ENCODE data around the gene AADAC. TPM values are rescaled to one million over a fixed set of nuclear protein-coding genes. Genes with fewer than 3 reads are reported as not detected.
"Not testable (repeated sequence)": the region's sequence is repeated elsewhere in the genome, so short reads cannot be mapped to it uniquely, and the experiment has no call there.

AADAC gene
- total RNA-seq, 1 experiment from 2014 or later = 0.43 TPM

DNA sequence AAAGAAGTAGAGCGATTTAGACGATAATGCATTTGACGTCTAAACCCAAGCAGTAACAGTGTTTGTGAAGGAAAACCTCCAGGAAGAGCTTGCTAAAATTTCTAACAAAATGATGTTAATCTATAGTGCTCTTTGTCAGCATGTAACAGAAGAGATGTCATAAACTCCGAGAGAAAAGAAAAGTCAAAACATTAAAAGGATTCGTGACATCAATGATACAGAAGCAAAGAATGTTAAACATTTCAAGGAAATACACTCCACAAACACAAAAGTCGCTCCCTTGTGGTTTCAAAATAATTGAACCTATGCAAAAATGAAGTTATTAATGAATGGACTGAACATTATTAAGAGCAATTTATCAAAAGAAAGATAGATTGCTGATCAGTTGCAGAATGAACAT lies 27.9 kb downstream of the AADAC start:
- no peak for DNase-seq (ENCODE audit: low spot score)
- BruUV-seq (replicated peaks) = no TSS peak

DNA sequence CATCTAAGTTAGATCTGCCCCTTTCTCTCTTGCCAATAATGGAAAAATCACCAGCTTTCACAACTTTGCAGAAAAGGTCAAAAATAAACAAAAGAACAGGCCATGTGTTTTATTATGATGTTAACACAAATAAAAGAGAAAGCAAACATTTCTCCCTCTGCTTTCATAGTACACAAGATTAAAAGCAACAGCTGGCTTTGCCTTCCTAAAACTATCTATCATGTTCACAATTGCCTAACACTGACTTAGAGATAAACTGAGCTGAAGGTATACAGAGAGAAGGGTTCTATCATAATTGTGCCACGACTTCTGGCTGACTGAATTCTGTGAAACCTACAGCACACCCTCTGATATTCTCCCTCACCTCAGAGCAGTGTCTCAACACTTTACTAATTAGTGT lies 29.4 kb downstream of the AADAC start:
- CTCF ChIA-PET = no interaction called here

More for the DNA sequence above, 27.9 kb downstream of the AADAC start:
- no peaks in the 10 kb centered on the region for H3K36me3 ChIP-seq (ENCODE audit: insufficient read depth, low read length, poor library complexity, severe bottlenecking)
- intact Hi-C loops (cut with micrococcal nuclease; ENCODE audit: unreplicated experiment) = no loop called here
- ChIA-PET POLR2A (ENCODE audit: low non-redundant PET) (no interaction called here), CTCF (no interaction called here)
- TF ChIP-seq, protein P1, sequence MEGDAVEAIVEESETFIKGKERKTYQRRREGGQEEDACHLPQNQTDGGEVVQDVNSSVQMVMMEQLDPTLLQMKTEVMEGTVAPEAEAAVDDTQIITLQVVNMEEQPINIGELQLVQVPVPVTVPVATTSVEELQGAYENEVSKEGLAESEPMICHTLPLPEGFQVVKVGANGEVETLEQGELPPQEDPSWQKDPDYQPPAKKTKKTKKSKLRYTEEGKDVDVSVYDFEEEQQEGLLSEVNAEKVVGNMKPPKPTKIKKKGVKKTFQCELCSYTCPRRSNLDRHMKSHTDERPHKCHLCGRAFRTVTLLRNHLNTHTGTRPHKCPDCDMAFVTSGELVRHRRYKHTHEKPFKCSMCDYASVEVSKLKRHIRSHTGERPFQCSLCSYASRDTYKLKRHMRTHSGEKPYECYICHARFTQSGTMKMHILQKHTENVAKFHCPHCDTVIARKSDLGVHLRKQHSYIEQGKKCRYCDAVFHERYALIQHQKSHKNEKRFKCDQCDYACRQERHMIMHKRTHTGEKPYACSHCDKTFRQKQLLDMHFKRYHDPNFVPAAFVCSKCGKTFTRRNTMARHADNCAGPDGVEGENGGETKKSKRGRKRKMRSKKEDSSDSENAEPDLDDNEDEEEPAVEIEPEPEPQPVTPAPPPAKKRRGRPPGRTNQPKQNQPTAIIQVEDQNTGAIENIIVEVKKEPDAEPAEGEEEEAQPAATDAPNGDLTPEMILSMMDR (conservative IDR thresholded peaks at IDR 0.05; ENCODE audit: low read depth, low read length) = no peak
- no peak for TF ChIP-seq EZH2 (IDR thresholded peaks at IDR 0.05; ENCODE audit: borderline replicate concordance, low read depth, low read length, poor library complexity, severe bottlenecking)
- no peak overlapping the region for H3K27ac ChIP-seq (ENCODE audit: low read depth, low read length, poor library complexity, severe bottlenecking)
- H3K4me1 ChIP-seq (ENCODE audit: insufficient read depth, low read length, poor library complexity, severe bottlenecking) = peaks cover 26% of the 10 kb centered on the region
- no peaks in the 10 kb centered on the region for H3K27me3 ChIP-seq (replicated peaks; ENCODE audit: insufficient read depth, low read depth, low read length, poor library complexity)
- no peaks in the 10 kb centered on the region for H3K9me3 ChIP-seq (ENCODE audit: low read depth, low read length, poor library complexity, severe bottlenecking)
- no peak overlapping the region for H3K4me3 ChIP-seq (ENCODE audit: low read depth, low read length, poor library complexity, severe bottlenecking)

DNA sequence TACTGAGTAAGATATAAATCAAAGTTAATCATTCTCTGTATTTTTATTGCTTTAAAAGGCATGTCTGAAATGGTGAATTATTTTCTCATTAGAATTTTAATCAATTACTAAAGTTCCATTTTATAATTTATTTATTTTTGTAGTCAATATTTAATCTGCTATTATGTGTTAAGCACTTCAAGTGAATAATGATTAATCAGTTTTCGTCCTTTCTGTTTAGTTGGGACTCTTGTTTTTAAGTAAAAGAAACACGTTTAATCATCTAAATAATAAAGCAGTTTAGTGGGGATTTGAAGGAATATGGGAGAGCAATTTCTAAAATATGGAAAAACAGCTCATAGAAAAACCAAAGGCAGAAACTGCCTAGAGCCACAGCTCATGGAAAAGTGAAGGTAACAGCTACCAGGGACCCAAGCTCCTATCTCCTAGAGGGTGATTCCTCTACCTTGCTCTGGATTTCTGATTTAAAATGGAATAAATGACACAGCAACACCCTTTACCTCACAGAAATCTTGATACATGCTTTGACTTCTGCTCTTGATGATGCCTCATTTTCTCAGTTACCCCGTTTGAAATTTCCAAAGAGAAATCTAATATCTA lies 31.5 kb downstream of the AADAC start:
- DNase-seq (ENCODE audit: low spot score) = no peak
- Histone ChIP-seq H3K27me3 (replicated peaks; ENCODE audit: insufficient read depth, low read depth, low read length, poor library complexity) (no peaks in the 10 kb centered on the region), H3K4me3 (ENCODE audit: low read depth, low read length, poor library complexity, severe bottlenecking) (no peak overlapping the region), H3K27ac (ENCODE audit: low read depth, low read length, poor library complexity, severe bottlenecking) (no peak overlapping the region), H3K9me3 (ENCODE audit: low read depth, low read length, poor library complexity, severe bottlenecking) (no peaks in the 10 kb centered on the region), H3K36me3 (ENCODE audit: insufficient read depth, low read length, poor library complexity, severe bottlenecking) (no peaks in the 10 kb centered on the region), H3K4me1 (ENCODE audit: insufficient read depth, low read length, poor library complexity, severe bottlenecking) (no peaks in the 10 kb centered on the region)
- intact Hi-C loops (cut with micrococcal nuclease; ENCODE audit: unreplicated experiment) = no loop called here
- BruUV-seq (replicated peaks) = no TSS peak
- CTCF ChIA-PET = no interaction called here
- TF ChIP-seq, protein P1 (conservative IDR thresholded peaks at IDR 0.05; ENCODE audit: low read depth, low read length) = no peak
- TF ChIP-seq EZH2 (IDR thresholded peaks at IDR 0.05; ENCODE audit: borderline replicate concordance, low read depth, low read length, poor library complexity, severe bottlenecking) = no peak
- POLR2A ChIA-PET (ENCODE audit: low non-redundant PET) = no interaction called here

More for the DNA sequence above, 29.4 kb downstream of the AADAC start:
- intact Hi-C loops (cut with micrococcal nuclease; ENCODE audit: unreplicated experiment) = no loop called here
- no peak for TF ChIP-seq EZH2 (IDR thresholded peaks at IDR 0.05; ENCODE audit: borderline replicate concordance, low read depth, low read length, poor library complexity, severe bottlenecking)
- TF ChIP-seq, protein P1 (conservative IDR thresholded peaks at IDR 0.05; ENCODE audit: low read depth, low read length) = no peak
- BruUV-seq (replicated peaks) = no TSS peak
- Histone ChIP-seq H3K36me3 (ENCODE audit: insufficient read depth, low read length, poor library complexity, severe bottlenecking) (no peaks in the 10 kb centered on the region), H3K4me3 (ENCODE audit: low read depth, low read length, poor library complexity, severe bottlenecking) (no peak overlapping the region), H3K27ac (ENCODE audit: low read depth, low read length, poor library complexity, severe bottlenecking) (no peak overlapping the region), H3K4me1 (ENCODE audit: insufficient read depth, low read length, poor library complexity, severe bottlenecking) (peaks cover 12% of the 10 kb centered on the region), H3K9me3 (ENCODE audit: low read depth, low read length, poor library complexity, severe bottlenecking) (no peaks in the 10 kb centered on the region), H3K27me3 (replicated peaks; ENCODE audit: insufficient read depth, low read depth, low read length, poor library complexity) (no peaks in the 10 kb centered on the region)
- no peak for DNase-seq (ENCODE audit: low spot score)
- POLR2A ChIA-PET (ENCODE audit: low non-redundant PET) = no interaction called here

DNA sequence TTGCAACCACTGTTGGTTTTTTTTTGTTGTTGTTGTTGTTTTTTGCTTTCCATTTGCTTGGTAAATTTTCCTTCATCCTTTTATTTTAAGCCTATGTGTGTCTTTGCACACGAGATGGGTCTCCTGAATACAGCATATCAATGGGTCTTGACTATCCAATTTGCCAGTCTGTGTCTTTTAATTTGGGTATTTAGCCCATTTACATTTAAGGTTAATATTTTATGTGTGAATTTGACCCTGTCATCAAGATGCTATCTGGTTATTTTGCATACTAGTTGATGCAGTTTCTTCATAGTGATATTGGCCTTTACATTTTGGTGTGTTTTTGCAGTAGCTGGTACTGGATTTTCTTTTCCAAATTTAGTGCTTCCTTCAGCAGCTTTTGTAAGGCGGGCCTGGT lies 36.1 kb downstream of the AADAC start:
- H3K9me3 ChIP-seq (ENCODE audit: low read depth, low read length, poor library complexity, severe bottlenecking); H3K36me3 ChIP-seq (ENCODE audit: insufficient read depth, low read length, poor library complexity, severe bottlenecking); H3K27me3 ChIP-seq (replicated peaks; ENCODE audit: insufficient read depth, low read depth, low read length, poor library complexity); intact Hi-C loops (cut with micrococcal nuclease; ENCODE audit: unreplicated experiment); CTCF ChIA-PET; H3K27ac ChIP-seq (ENCODE audit: low read depth, low read length, poor library complexity, severe bottlenecking); H3K4me3 ChIP-seq (ENCODE audit: low read depth, low read length, poor library complexity, severe bottlenecking); H3K4me1 ChIP-seq (ENCODE audit: insufficient read depth, low read length, poor library complexity, severe bottlenecking); DNase-seq (ENCODE audit: low spot score); BruUV-seq (replicated peaks): not testable (repeated sequence)
- POLR2A ChIA-PET (ENCODE audit: low non-redundant PET) = interaction anchor here (0.7 kb wide), 1 partner anchor 465 kb away, joined by 4 read pairs; no protein-coding TSS in a partner anchor
